HFF-Myc (cell line): ENCODE results near the gene C14orf180.

Experiments
- DNase-seq: peaks from one replicate; pipeline ENCODE4 v3.0.0-alpha.2; 2011; ENCODE audit warnings: low read depth; ENCODE audit errors: extremely low read depth
- H3K4me3 ChIP-seq: replicated peaks from 2 replicates; pipeline ENCODE4 v1.5.1; 2011; ENCODE audit warnings: low read depth, mild to moderate bottlenecking, control low read depth, low read length
- TF ChIP-seq, protein P1 (sequence below): IDR thresholded peaks from 2 replicates; pipeline ENCODE4 v1.5.1; 2012; ENCODE audit warnings: mild to moderate bottlenecking, low read depth, low read length, control low read depth; ENCODE audit errors: missing control alignments

C14orf180 gene

DNA sequence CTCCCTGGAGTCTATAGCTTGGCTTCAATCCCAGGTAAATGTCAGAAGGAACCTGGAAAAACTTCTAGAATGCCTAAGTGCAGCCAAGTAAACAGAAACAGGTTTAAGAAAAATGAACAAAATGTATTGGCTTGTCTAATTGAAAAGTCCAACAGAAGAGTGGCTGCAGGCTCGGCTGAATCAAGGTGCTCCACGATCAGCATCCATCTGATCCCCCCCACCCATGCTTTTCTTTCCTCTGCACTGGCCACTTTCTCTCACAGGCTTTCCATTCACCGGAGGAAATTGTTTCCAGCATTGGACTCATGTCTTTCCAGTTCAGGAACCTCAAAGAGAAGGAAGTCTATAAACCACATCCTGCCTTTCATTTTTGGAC lies 42.0 kb upstream of the C14orf180 start:
- no peak overlapping the region for H3K4me3 ChIP-seq
- no peak for DNase-seq
- TF ChIP-seq, protein P1, sequence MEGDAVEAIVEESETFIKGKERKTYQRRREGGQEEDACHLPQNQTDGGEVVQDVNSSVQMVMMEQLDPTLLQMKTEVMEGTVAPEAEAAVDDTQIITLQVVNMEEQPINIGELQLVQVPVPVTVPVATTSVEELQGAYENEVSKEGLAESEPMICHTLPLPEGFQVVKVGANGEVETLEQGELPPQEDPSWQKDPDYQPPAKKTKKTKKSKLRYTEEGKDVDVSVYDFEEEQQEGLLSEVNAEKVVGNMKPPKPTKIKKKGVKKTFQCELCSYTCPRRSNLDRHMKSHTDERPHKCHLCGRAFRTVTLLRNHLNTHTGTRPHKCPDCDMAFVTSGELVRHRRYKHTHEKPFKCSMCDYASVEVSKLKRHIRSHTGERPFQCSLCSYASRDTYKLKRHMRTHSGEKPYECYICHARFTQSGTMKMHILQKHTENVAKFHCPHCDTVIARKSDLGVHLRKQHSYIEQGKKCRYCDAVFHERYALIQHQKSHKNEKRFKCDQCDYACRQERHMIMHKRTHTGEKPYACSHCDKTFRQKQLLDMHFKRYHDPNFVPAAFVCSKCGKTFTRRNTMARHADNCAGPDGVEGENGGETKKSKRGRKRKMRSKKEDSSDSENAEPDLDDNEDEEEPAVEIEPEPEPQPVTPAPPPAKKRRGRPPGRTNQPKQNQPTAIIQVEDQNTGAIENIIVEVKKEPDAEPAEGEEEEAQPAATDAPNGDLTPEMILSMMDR: no peak

DNA sequence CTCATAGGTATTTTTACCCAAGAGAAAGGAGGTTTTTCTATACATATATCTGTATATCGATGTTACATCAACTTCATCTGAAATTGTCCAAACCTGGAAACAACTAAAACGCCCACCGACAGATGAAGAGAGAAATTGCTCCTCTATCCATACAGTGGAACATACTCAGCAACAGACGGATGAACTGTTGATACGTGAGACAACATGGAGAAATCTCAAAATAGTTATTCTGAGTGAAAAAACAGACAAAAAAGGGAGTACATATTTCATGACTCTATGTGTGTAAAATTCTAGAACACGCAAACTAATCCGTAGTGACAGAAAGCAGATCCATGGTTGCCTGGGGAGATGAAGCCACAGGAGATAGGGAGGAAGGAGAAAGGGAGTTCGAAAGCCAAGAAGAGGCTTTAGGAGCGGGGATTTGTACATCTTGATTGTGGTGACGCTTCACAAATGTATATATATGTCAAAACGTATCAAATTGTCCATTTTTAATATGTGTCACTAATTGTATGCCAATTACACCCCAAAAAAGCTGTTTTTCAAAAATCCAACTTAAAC lies 37.6 kb upstream of the C14orf180 start:
- no peak overlapping the region for H3K4me3 ChIP-seq
- TF ChIP-seq, protein P1: no peak
- no peak for DNase-seq

DNA sequence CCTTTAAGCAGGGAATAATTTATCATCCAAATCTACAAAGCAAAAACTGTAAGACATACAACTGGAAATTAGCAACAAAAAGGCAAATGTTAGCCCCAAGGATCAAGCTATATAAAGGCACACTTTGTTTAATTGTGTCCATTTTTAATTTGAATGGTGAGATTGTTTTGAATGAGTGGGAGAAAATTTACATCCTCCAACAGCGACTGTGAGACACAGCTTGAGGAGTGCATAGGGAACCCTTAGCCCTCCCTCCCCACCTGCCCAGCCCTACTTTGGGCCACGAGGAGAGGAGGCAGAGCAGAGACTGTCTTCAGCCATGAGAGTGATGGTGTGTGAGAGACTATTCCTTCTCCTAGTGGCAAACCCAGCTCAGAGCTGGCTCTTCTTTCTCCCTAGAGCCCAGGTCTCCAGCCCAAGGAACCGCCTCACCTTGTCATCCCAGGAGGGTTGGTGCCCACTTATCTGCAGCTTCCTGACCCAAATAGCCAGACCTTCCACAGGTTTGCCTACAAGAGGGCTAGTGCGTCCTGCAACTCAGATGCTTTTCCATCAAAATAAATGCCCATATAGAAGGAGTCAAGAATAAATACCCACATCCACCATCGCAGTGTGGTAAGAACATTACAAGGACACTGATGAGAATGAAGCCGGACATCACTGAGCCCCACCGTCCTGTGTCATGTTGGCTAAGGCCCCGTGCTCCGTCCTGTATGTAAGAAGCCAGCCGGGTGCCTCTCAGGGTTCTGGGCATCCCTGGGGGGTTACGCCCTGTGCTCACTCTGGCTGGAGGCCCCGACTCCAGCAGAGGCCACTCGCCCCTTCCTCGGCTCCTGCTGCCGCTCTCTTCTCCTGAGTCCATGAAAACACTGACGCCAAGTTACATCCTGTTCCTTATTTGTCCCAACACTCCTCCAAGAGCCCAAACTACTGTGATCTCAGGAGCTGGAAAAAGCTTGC lies 36.4 kb upstream of the C14orf180 start:
- TF ChIP-seq, protein P1: no peak
- no peak overlapping the region for H3K4me3 ChIP-seq
- DNase-seq: no peak

DNA sequence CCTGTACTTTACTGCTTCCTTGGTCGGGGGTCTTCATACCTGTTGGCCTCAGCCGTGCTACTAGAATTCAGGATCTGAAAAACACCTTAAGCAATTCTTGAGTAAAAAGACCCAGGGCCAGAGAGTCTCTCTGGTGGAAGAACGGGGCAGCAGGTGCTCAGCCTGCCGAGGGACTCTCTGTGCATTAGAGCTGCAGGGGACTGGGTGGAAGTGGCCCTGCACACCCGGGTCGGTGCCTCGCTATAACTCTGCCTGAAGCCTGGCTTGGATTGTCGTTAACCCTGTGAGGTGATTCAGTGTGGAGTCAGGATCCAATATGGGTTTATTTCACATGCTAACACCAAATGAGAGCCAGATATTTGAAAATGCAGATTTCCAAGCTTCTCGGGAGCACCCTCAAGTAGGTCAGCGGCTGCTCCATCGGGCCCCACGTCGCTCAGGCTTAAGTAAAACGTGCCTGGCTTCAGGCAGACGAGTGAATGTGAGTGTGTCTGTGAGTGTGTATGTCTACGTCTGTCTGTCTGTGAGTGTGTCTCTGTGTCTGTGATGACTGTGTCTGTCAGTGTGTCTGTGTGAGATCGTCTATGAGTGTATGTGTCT lies 35.1 kb upstream of the C14orf180 start:
- TF ChIP-seq, protein P1: no peak
- no peak for DNase-seq

DNA sequence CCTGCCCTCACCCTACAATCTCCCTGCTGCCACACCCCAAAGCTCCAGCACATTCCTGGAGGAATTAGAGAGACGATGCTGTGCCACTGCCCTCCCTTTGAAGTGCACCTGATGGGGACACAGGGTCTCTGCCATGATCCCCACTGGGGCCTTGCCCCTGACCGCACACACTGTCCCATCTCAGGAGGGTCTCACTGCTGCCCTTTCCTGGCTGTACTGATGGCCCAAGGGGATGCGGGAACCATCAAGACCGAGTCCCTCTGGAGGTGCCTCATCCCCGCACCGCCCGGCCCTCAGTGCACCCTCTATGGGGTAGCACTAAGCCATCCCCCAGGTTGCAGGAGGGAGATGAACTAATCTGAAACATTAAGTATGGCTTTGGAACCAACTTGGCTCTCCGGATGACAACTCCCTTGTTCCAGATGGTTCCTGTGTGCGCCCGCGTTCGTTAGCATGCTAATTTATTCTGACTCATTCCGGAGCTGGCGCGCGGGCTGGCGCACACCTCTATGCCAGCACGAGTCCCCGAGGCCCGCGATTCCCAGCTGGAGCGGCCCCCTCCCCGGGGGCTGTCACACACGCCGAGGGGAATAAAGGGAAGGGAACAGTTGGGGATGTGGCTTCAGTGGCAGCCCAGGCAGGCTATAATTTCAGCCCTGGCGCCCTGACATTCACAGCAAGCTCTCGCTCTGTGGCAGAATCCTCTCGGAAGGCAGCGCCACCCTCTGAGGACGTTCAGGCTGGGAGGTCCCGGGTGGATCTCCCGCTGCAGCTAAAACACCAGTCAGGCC lies 34.2 kb upstream of the C14orf180 start:
- TF ChIP-seq, protein P1: no peak
- no peak overlapping the region for H3K4me3 ChIP-seq
- no peak for DNase-seq

More for the DNA sequence above, 35.1 kb upstream of the C14orf180 start:
- no peak overlapping the region for H3K4me3 ChIP-seq

DNA sequence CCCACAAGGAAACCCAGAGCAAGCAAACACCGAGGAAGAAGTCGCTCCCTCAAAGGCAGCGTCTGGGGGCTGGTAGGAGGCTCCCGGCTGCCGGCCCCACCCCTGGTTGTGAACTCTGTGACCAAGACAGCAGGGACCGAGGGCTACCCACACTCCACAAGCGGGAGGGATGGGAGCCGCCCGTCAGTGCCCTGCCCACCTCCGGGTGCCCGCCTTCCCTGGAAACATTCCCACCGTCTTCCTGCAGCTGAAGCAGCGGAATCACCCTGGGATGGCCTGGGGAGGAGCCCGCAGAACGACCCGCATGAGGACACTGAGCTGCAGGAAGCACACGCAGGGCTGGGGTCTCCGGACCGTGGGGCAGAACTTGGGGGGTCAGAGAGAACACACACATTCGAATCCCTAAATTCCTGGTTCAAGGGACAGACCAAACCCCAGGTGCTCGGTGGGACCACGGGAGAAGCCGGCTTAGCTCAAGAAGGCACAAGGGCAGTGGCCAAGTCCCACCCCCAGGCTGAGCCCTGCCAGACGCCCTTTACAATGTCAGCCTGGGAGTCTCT lies 33.5 kb upstream of the C14orf180 start:
- no peak overlapping the region for H3K4me3 ChIP-seq
- TF ChIP-seq, protein P1: no peak
- DNase-seq: no peak
